Astrocyte (in vitro differentiated cells and primary cell): ENCODE data around the gene ARHGAP24.

Experiments used
- CTCF ChIP-seq: IDR thresholded peaks from 2 replicates; pipeline ENCODE4 v1.5.1; 2011; ENCODE audit warnings: low read depth, mild to moderate bottlenecking, inconsistent platforms, low read length, moderate library complexity; ENCODE audit not compliant: insufficient read depth
- EZH2 ChIP-seq: IDR thresholded peaks from 2 replicates; pipeline ENCODE4 v1.6.1; 2012; ENCODE audit warnings: mild to moderate bottlenecking, low read length, inconsistent platforms; ENCODE audit not compliant: insufficient read depth

- TF ChIP-seq CTCF (no peak), EZH2 (no peak)
Observed at GRCh38 chr4:86032476-86033022, 557.6 kb downstream of the ARHGAP24 start.
